Adrenal gland (tissue), 12 donors: ENCODE results near the gene ZNF350. TPM values are rescaled to one million over a fixed set of nuclear protein-coding genes. Genes with fewer than 3 reads are reported as not detected.
"Not testable (repeated sequence)": the region's sequence is repeated elsewhere in the genome, so short reads cannot be mapped to it uniquely, and the experiment has no call there.

Source experiments
- DNase-seq, 7 donors: peaks; one replicate each; pipeline ENCODE4 v3.0.0-alpha.2; 2019 to 2020
- H3K27ac ChIP-seq, 5 donors: fragments of 200-600 bp; sonication (generic) in 4 of 5; 1 replicate in 3 of 5; 2 replicates in 2 of 5; pipeline versions ENCODE4 v1.5.1 to v1.8.0; 2016 to 2020; ENCODE audit warnings: mild to moderate bottlenecking in 1 of 5
- H3K27me3 ChIP-seq: fragments of 200-600 bp; 2 replicates; pipeline ENCODE4 v1.8.0; 2021
- H3K36me3 ChIP-seq, 2 donors: fragments of 200-600 bp; replicated peaks in 1 of 2; 1 replicate in 1 of 2; 2 replicates in 1 of 2; pipeline versions ENCODE4 v1.5.1 to v1.8.0; 2018 to 2022
- H3K4me1 ChIP-seq, 2 donors: fragments of 200-600 bp; replicated peaks in 1 of 2; 1 replicate in 1 of 2; 2 replicates in 1 of 2; pipeline versions ENCODE4 v1.5.1 to v1.8.0; 2018 to 2021
- H3K4me3 ChIP-seq, 4 donors: fragments of 200-600 bp; sonication (generic) in 3 of 4; one replicate each; pipeline ENCODE4 v1.5.1; 2016 to 2018
- H3K9me3 ChIP-seq, 3 donors: fragments of 200-600 bp; sonication (generic) in 1 of 3; replicated peaks in 1 of 3; 1 replicate in 2 of 3; 2 replicates in 1 of 3; pipeline versions ENCODE4 v1.5.1 to v1.8.0; 2016 to 2021
- CTCF ChIP-seq, 6 experiments: fragments of 450-650 bp in 4 of 6; fragments of 200-600 bp in 2 of 6; sonication (generic) in 1 of 6; IDR thresholded peaks; 1 replicate in 5 of 6; 2 replicates in 1 of 6; pipeline versions ENCODE4 v1.5.1 to v1.8.0; 2016 to 2021; ENCODE audit warnings: antibody characterized with exemption in 6 of 6, mild to moderate bottlenecking in 2 of 6, moderate library complexity in 1 of 6
- POLR2A ChIP-seq, 2 donors: fragments of 450-650 bp; IDR thresholded peaks; one replicate each; pipeline ENCODE4 v1.6.1; 2017; ENCODE audit warnings: antibody characterized with exemption in 2 of 2, mild to moderate bottlenecking in 2 of 2, moderate library complexity in 1 of 2
- WGBS, 4 donors: extraction: QIAGEN DNeasy Blood & Tissue Kit in 2 of 4; methylation state at CpG; one replicate each; pipeline versions ENCODE4 v1.1.5 to v1.1.7; 2013 to 2017; 5-methylcytosine and 5-hydroxymethylcytosine counted together
- intact Hi-C, 2 donors: fragments of 100-400 bp; cut with DNase I; formaldehyde crosslinking; loops; one replicate each; pipeline versions ENCODE4 v1.14.1 to v1.15.0; 2022 to 2023
- polyA plus RNA-seq, 3 donors: library from polyadenylated mRNA; stranded (reverse); fragments of 200-250 nt in 2 of 3; fragments of 350-450 nt in 1 of 3; fragmentation: Illumina TruSeq in 1 of 3; extraction: RNeasy Lipid Tissue Mini Kit (QIAGEN cat#74804) in 1 of 3; gene quantifications; one replicate each; pipeline ENCODE4 v1.2.3, GENCODE V29; 2013 to 2014
- total RNA-seq, 9 donors: library from RNA; depleted of rRNA in 4 of 9; stranded (reverse); fragments of >200 nt in 4 of 9; fragments of 120-200 nt in 1 of 9; fragmentation: NEBNext Ultra II Directional in 1 of 9; extraction: Animal tissue kit (Norgen Biotek cat#: 25700) in 1 of 9; gene quantifications; one replicate each; pipeline versions ENCODE4 v1.1.0 to v1.2.4, GENCODE V29; 2013 to 2023
- donor health status: healthy with polysubstance abuse.
- donor health status: Bipolar disorder and iron deficiency.
- donor health status: DM: yes; HTN: yes; CAD: no.
- donor health status: DM: no; HTN: no; CAD: no.
- donor health status: DM: no; HTN: no; CAD: no.
- donor health status: DM: yes; HTN: yes; CAD: no.

ZNF350 gene
- total and polyA plus RNA-seq, 12 donors: 4.5 to 12.8 (median 10.5) TPM

GRCh38 chr19:51977346-51977745 is 9.3 kb downstream of the ZNF350 start:
- no peak for DNase-seq
- Histone ChIP-seq H3K4me1 (no peaks in the 10 kb centered on the region), H3K9me3 (peaks cover 0 to 60% (median 0%) of the 10 kb centered on the region in 3 donors), H3K36me3 (peaks cover 0 to 17% of the 10 kb centered on the region in 2 donors), H3K27ac (no peak overlapping the region), H3K27me3 (no peaks in the 10 kb centered on the region), H3K4me3 (no peak overlapping the region)
- intact Hi-C loops: no loop called here
- TF ChIP-seq POLR2A (IDR thresholded peaks at IDR 0.05) (no peak), CTCF (IDR thresholded peaks at IDR 0.05) (no peak)
- WGBS, 4 donors: 82 to 93% (median 89%) methylated on average over 5 to 7 of the region's 7 CpGs

- Histone ChIP-seq H3K4me3 (no peak overlapping the region), H3K27me3 (no peaks in the 10 kb centered on the region), H3K4me1 (no peaks in the 10 kb centered on the region), H3K36me3 (peaks cover 0 to 17% of the 10 kb centered on the region in 2 donors), H3K9me3 (peaks cover 0 to 62% (median 4%) of the 10 kb centered on the region in 3 donors), H3K27ac (no peak overlapping the region)
- TF ChIP-seq CTCF (IDR thresholded peaks at IDR 0.05) (no peak), POLR2A (IDR thresholded peaks at IDR 0.05) (no peak)
- DNase-seq: no peak
- WGBS, 4 donors: 91 to 98% (median 93%) methylated on average over 3 of the region's 3 CpGs
- intact Hi-C loops: no loop called here
Measured at GRCh38 chr19:51976852-51977251, 9.8 kb downstream of the ZNF350 start.

- H3K4me1 ChIP-seq, H3K27me3 ChIP-seq, H3K27ac ChIP-seq, H3K4me3 ChIP-seq, DNase-seq, intact Hi-C loops: not testable (repeated sequence)
- H3K9me3 ChIP-seq: peaks cover 4 to 73% (median 15%) of the 10 kb centered on the region in 3 donors
- WGBS, 4 donors: 94 to 97% (median 96%) methylated on average over 15 to 17 of the region's 17 CpGs
- peaks cover 0 to 21% of the 10 kb centered on the region in 2 donors for H3K36me3 ChIP-seq
Measured at GRCh38 chr19:51975787-51976186, 10.9 kb downstream of the ZNF350 start.

GRCh38 chr19:51971624-51972023 is 15.0 kb downstream of the ZNF350 start:
- Histone ChIP-seq H3K9me3 (peaks cover 4 to 66% (median 16%) of the 10 kb centered on the region in 3 donors), H3K36me3 (peaks cover 0 to 46% of the 10 kb centered on the region in 2 donors), H3K4me3 (peak overlapping the region in 1 of 4 donors; percentile 9), H3K27me3 (no peaks in the 10 kb centered on the region), H3K27ac (no peak overlapping the region), H3K4me1 (no peaks in the 10 kb centered on the region)
- TF ChIP-seq CTCF (IDR thresholded peaks at IDR 0.05): no peak
- TF ChIP-seq POLR2A (IDR thresholded peaks at IDR 0.05): no peak
- DNase-seq: no peak
- intact Hi-C loops: no loop called here
- WGBS, 4 donors: 94 to 99% (median 95%) methylated on average over 4 of the region's 4 CpGs

GRCh38 chr19:51970718-51971117 is 15.9 kb downstream of the ZNF350 start:
- Histone ChIP-seq H3K36me3 (peaks cover 0 to 54% of the 10 kb centered on the region in 2 donors), H3K4me1 (no peaks in the 10 kb centered on the region), H3K9me3 (peaks cover 4 to 72% (median 16%) of the 10 kb centered on the region in 3 donors), H3K4me3 (peak overlapping the region in 1 of 4 donors; percentile 15), H3K27me3 (no peaks in the 10 kb centered on the region), H3K27ac (no peak overlapping the region)
- intact Hi-C loops: no loop called here
- WGBS, 4 donors: 94 to 100% (median 98%) methylated on average over 1 of the region's 1 CpG
- TF ChIP-seq CTCF (IDR thresholded peaks at IDR 0.05) (no peak), POLR2A (IDR thresholded peaks at IDR 0.05) (no peak)
- no peak for DNase-seq
